Dedifferentiated amniotic fluid mesenchymal stem cell (primary cell): ENCODE data around the gene ABCA9.

ENCODE experiments used
- DNase-seq: peaks from one replicate; pipeline ENCODE4 v3.0.0-alpha.2; 2016; ENCODE audit errors: extremely low spot score

Gene ABCA9

GRCh38 chr17:69065113-69065512, 4.4 kb upstream of the ABCA9 start:
- DNase-seq, result no peak

- no peak for DNase-seq
Measured at GRCh38 chr17:69064476-69064875, 3.7 kb upstream of the ABCA9 start.

GRCh38 chr17:69064001-69064400, 3.3 kb upstream of the ABCA9 start:
- no peak for DNase-seq

GRCh38 chr17:69062860-69063581, 2.3 kb upstream of the ABCA9 start:
- no peak for DNase-seq

- no peak for DNase-seq
Measured at GRCh38 chr17:69061721-69062556, 1.2 kb upstream of the ABCA9 start.

GRCh38 chr17:69059458-69060175, 1.1 kb downstream of the ABCA9 start:
- no peak for DNase-seq

GRCh38 chr17:69058165-69058564, 2.6 kb downstream of the ABCA9 start:
- DNase-seq, result no peak

GRCh38 chr17:69057280-69057679, 3.4 kb downstream of the ABCA9 start:
- DNase-seq, result no peak

GRCh38 chr17:69056179-69056823, 4.4 kb downstream of the ABCA9 start:
- DNase-seq, result no peak

- DNase-seq, result no peak
Measured at GRCh38 chr17:69055334-69055733, 5.4 kb downstream of the ABCA9 start.

- DNase-seq, result peak; percentile 81
Measured at GRCh38 chr17:69050999-69051775, 9.5 kb downstream of the ABCA9 start.

- no peak for DNase-seq
Measured at GRCh38 chr17:69048634-69049033, 12.1 kb downstream of the ABCA9 start.

- peak; percentile 51 for DNase-seq
Measured at GRCh38 chr17:69047368-69048263, 13.1 kb downstream of the ABCA9 start.

- DNase-seq, result no peak
Measured at GRCh38 chr17:69046121-69046807, 14.5 kb downstream of the ABCA9 start.

- DNase-seq, result no peak
Measured at GRCh38 chr17:69045646-69046045, 15.1 kb downstream of the ABCA9 start.

- DNase-seq, result no peak
Measured at GRCh38 chr17:69044371-69044770, 16.4 kb downstream of the ABCA9 start.

- DNase-seq, result no peak
Measured at GRCh38 chr17:69043098-69043734, 17.5 kb downstream of the ABCA9 start.

GRCh38 chr17:69042308-69042707, 18.4 kb downstream of the ABCA9 start:
- no peak for DNase-seq

GRCh38 chr17:69031839-69032238, 28.9 kb downstream of the ABCA9 start:
- DNase-seq, result no peak
